Ovary (tissue), 9 donors: ENCODE results near the gene TDRD9. TPM values are rescaled to one million over a fixed set of nuclear protein-coding genes. Genes with fewer than 3 reads are reported as not detected.

ENCODE experiments used
- DNase-seq, 5 donors: peaks; one replicate each; pipeline ENCODE4 v3.0.0-alpha.2; 2019 to 2020
- H3K27ac ChIP-seq, 2 donors: fragments of 200-600 bp; one replicate each; pipeline versions ENCODE4 v1.5.1 to v1.8.0; 2019 to 2022
- H3K27me3 ChIP-seq: fragments of 200-600 bp; one replicate; pipeline ENCODE4 v1.8.0; 2022
- H3K36me3 ChIP-seq: fragments of 200-600 bp; sonication (generic); one replicate; pipeline ENCODE4 v1.5.1; 2019
- H3K4me1 ChIP-seq: one replicate; pipeline ENCODE4 v1.8.1; 2013; ENCODE audit warnings: mild to moderate bottlenecking, moderate library complexity; ENCODE audit not compliant: insufficient read depth
- H3K4me3 ChIP-seq: fragments of 200-600 bp; sonication (generic); one replicate; pipeline ENCODE4 v1.5.1; 2017
- H3K9me3 ChIP-seq, 2 donors: fragments of 200-600 bp in 1 of 2; sonication (generic) in 1 of 2; one replicate each; pipeline versions ENCODE4 v1.5.1 to v1.8.1; 2013 to 2019; ENCODE audit warnings: mild to moderate bottlenecking in 1 of 2, moderate library complexity in 1 of 2
- CTCF ChIP-seq, 3 donors: fragments of 450-650 bp in 2 of 3; fragments of 200-600 bp in 1 of 3; IDR thresholded peaks; one replicate each; pipeline versions ENCODE4 v1.5.1 to v1.8.0; 2016 to 2022; ENCODE audit warnings: antibody characterized with exemption in 3 of 3, mild to moderate bottlenecking in 1 of 3
- EP300 ChIP-seq: sonication (generic); formaldehyde crosslinking; IDR thresholded peaks from one replicate; pipeline ENCODE4 v1.6.1; 2017; ENCODE audit warnings: antibody characterized with exemption
- POLR2A ChIP-seq: fragments of 450-650 bp; IDR thresholded peaks from one replicate; pipeline ENCODE4 v1.6.1; 2017; ENCODE audit warnings: antibody characterized with exemption, mild to moderate bottlenecking, moderate library complexity
- WGBS, 3 donors: extraction: QIAGEN DNeasy Blood & Tissue Kit in 1 of 3; methylation state at CpG; one replicate each; pipeline versions ENCODE4 v1.1.5 to v1.1.7; 2013 to 2017; 5-methylcytosine and 5-hydroxymethylcytosine counted together
- intact Hi-C, 4 donors: fragments of 100-400 bp; cut with DNase I; formaldehyde crosslinking; loops; one replicate each; pipeline versions ENCODE4 v1.11.0 to v1.15.1; 2022 to 2023
- polyA plus RNA-seq, 2 donors: library from polyadenylated mRNA; stranded (reverse); fragments of 200-250 nt in 1 of 2; fragments of 350-450 nt in 1 of 2; fragmentation: Illumina TruSeq in 1 of 2; extraction: RNeasy Lipid Tissue Mini Kit (QIAGEN cat#74804) in 1 of 2; gene quantifications; one replicate each; pipeline ENCODE4 v1.2.3, GENCODE V29; 2013 to 2014
- total RNA-seq, 7 donors: library from RNA; depleted of rRNA in 2 of 7; stranded (reverse); fragments of >200 nt in 2 of 7; fragmentation: NEBNext Ultra II Directional in 3 of 7; extraction: Animal tissue kit (Norgen Biotek cat#: 25700) in 3 of 7; gene quantifications; one replicate each; pipeline versions ENCODE4 v1.1.0 to v1.2.4, GENCODE V29; 2016 to 2023
- donor health status: DM: no; HTN: no; CAD: no; lungs with moderate emphysema.
- donor health status: DM: no; HTN: no; CAD: no.
- donor health status: Bipolar disorder and iron deficiency.
- donor health status: DM: yes; HTN: yes; CAD: no.
- donor health status: DM: no; HTN: no; CAD: no.
- donor health status: DM: yes; HTN: yes; CAD: no.

The TDRD9 gene
- total and polyA plus RNA-seq, 9 donors: 0.23 to 5.1 (median 0.83) TPM

GRCh38 chr14:104036212-104036611 is 108.0 kb downstream of the TDRD9 start:
- no peak overlapping the region for H3K4me3 ChIP-seq
- no peak for DNase-seq
- intact Hi-C loops: no loop called here
- TF ChIP-seq EP300: no peak
- no peak for TF ChIP-seq CTCF (IDR thresholded peaks at IDR 0.05)
- no peak for TF ChIP-seq POLR2A
- no peaks in the 10 kb centered on the region for H3K4me1 ChIP-seq
- no peak overlapping the region for H3K27ac ChIP-seq
- no peaks in the 10 kb centered on the region for H3K36me3 ChIP-seq
- H3K27me3 ChIP-seq: no peaks in the 10 kb centered on the region
- no peaks in the 10 kb centered on the region for H3K9me3 ChIP-seq
- 67 to 73% (median 71%) methylated on average over 7 of the region's 7 CpGs for WGBS, 3 donors

- Histone ChIP-seq H3K27ac (no peak overlapping the region), H3K4me1 (no peaks in the 10 kb centered on the region), H3K9me3 (no peaks in the 10 kb centered on the region), H3K36me3 (no peaks in the 10 kb centered on the region), H3K4me3 (no peak overlapping the region), H3K27me3 (no peaks in the 10 kb centered on the region)
- WGBS, 3 donors: 74 to 79% (median 76%) methylated on average over 13 to 14 of the region's 14 CpGs
- intact Hi-C loops: no loop called here
- TF ChIP-seq CTCF (IDR thresholded peaks at IDR 0.05): no peak
- TF ChIP-seq POLR2A: no peak
- no peak for TF ChIP-seq EP300
- DNase-seq: no peak
Observed at GRCh38 chr14:104037074-104037473, 108.8 kb downstream of the TDRD9 start.

- TF ChIP-seq CTCF (IDR thresholded peaks at IDR 0.05): no peak
- no peak for TF ChIP-seq POLR2A
- TF ChIP-seq EP300: no peak
- no peaks in the 10 kb centered on the region for H3K9me3 ChIP-seq
- WGBS, 3 donors: 53 to 65% (median 63%) methylated on average over 3 of the region's 3 CpGs
Observed at GRCh38 chr14:104037903-104038302, 109.6 kb downstream of the TDRD9 start.

GRCh38 chr14:104039214-104039613 is 111.0 kb downstream of the TDRD9 start:
- no peak overlapping the region for H3K27ac ChIP-seq
- TF ChIP-seq POLR2A (no peak), EP300 (no peak), CTCF (IDR thresholded peaks at IDR 0.05) (no peak)
- 59 to 66% (median 65%) methylated on average over 5 of the region's 5 CpGs for WGBS, 3 donors
- H3K4me3 ChIP-seq: no peak overlapping the region
- no peaks in the 10 kb centered on the region for H3K9me3 ChIP-seq
- no peaks in the 10 kb centered on the region for H3K27me3 ChIP-seq
- intact Hi-C loops: no loop called here
- DNase-seq: no peak
- no peaks in the 10 kb centered on the region for H3K36me3 ChIP-seq
- no peaks in the 10 kb centered on the region for H3K4me1 ChIP-seq

More at GRCh38 chr14:104037903-104038302, 109.6 kb downstream of the TDRD9 start:
- no peak overlapping the region for H3K27ac ChIP-seq
- H3K4me3 ChIP-seq: no peak overlapping the region
- no peaks in the 10 kb centered on the region for H3K27me3 ChIP-seq
- no peaks in the 10 kb centered on the region for H3K4me1 ChIP-seq
- intact Hi-C loops: no loop called here
- H3K36me3 ChIP-seq: no peaks in the 10 kb centered on the region
- no peak for DNase-seq

- Histone ChIP-seq H3K4me3 (no peak overlapping the region), H3K27ac (no peak overlapping the region), H3K36me3 (no peaks in the 10 kb centered on the region), H3K27me3 (no peaks in the 10 kb centered on the region), H3K9me3 (no peaks in the 10 kb centered on the region), H3K4me1 (no peaks in the 10 kb centered on the region)
- no peak for DNase-seq
- TF ChIP-seq EP300 (no peak), CTCF (IDR thresholded peaks at IDR 0.05) (no peak), POLR2A (no peak)
- 38 to 54% (median 47%) methylated on average over 5 of the region's 5 CpGs for WGBS, 3 donors
- intact Hi-C loops: no loop called here
Observed at GRCh38 chr14:104040539-104040938, 112.3 kb downstream of the TDRD9 start.
